ENCODE data around the gene SLC13A2. TPM values are rescaled to one million over a fixed set of nuclear protein-coding genes. Genes with fewer than 3 reads are reported as not detected.

Gene SLC13A2
- total RNA-seq, 1 experiment from 2014 or later, result not detected

GRCh38 chr17:28514561-28515002 lies 41.1 kb downstream of the SLC13A2 start:
- Histone ChIP-seq H2BK12ac (ENCODE audit: insufficient read length, low read depth, low read length) (no peak overlapping the region), H3K4me2 (ENCODE audit: insufficient read depth, insufficient read length, low read length) (no peak overlapping the region), H2BK120ac (ENCODE audit: low read depth, low read length, poor library complexity, severe bottlenecking) (no peak overlapping the region), H2BK15ac (ENCODE audit: low read depth, low read length) (no peak overlapping the region), H3K9ac (ENCODE audit: extremely low read depth, insufficient read length, low read length) (no peak overlapping the region), H4K91ac (ENCODE audit: insufficient read length, low read depth, low read length) (no peak overlapping the region), H3K4me1 (ENCODE audit: insufficient read depth, low read length) (no peaks in the 10 kb centered on the region), H3K27me3 (ENCODE audit: insufficient read depth, low read length) (no peaks in the 10 kb centered on the region), H2BK5ac (ENCODE audit: insufficient read length, low read length) (no peak overlapping the region), H3K9me3 (ENCODE audit: control insufficient read depth, low read depth, low read length) (no peaks in the 10 kb centered on the region), H3K79me2 (ENCODE audit: insufficient read depth, low read length) (no peaks in the 10 kb centered on the region), H4K5ac (ENCODE audit: insufficient read length, low read depth, low read length) (no peak overlapping the region), H2BK20ac (ENCODE audit: low read depth, low read length, poor library complexity, severe bottlenecking) (no peak overlapping the region), H2AK5ac (ENCODE audit: insufficient read length, low read length) (no peak overlapping the region), H4K20me1 (ENCODE audit: control insufficient read depth, insufficient read depth, insufficient read length) (no peaks in the 10 kb centered on the region), H3K23me2 (ENCODE audit: insufficient read length, low read depth, low read length, poor library complexity, severe bottlenecking) (no peaks in the 10 kb centered on the region), H3K79me1 (ENCODE audit: insufficient read depth, low read depth, low read length, poor library complexity, severe bottlenecking) (no peaks in the 10 kb centered on the region), H4K8ac (replicated peaks; ENCODE audit: insufficient read length, low read depth, low read length) (no peak overlapping the region), H2AFZ (ENCODE audit: low read length) (no peak overlapping the region), H3K18ac (ENCODE audit: insufficient read length, low read depth, low read length) (no peak overlapping the region), H3T11ph (ENCODE audit: low read length) (no peak overlapping the region), H3K27ac (ENCODE audit: insufficient read length, low read depth, low read length) (no peak overlapping the region), H3K56ac (ENCODE audit: insufficient read length, low read depth, low read length) (no peak overlapping the region), H3K14ac (ENCODE audit: insufficient read depth, low read length) (no peak overlapping the region), H3K23ac (ENCODE audit: insufficient read length, low read depth, low read length) (no peak overlapping the region), H3K4ac (ENCODE audit: low read depth, low read length) (no peak overlapping the region)
- no peak overlapping the region for H3K27ac Mint-ChIP-seq
- peaks cover 2 to 5% of the 10 kb centered on the region in 2 experiments; a peak in 2 of 5 replicates for H3K9me3 Mint-ChIP-seq
- H3K4me1 Mint-ChIP-seq, result peaks cover 4 to 7% of the 10 kb centered on the region in 2 experiments; a peak in 1 of 4 replicates
- no peak for TF ChIP-seq CTCF (conservative IDR thresholded peaks at IDR 0.05)
- no peak overlapping the region for H3K4me3 Mint-ChIP-seq
- no peak for DNase-seq
- no peaks in the 10 kb centered on the region for H3K36me3 Mint-ChIP-seq (ENCODE audit: insufficient read depth in 1 of 3, low read depth in 3 of 3)
- WGBS (ENCODE audit: extremely low coverage, insufficient read length, low lambda C conversion rate), result no CpG with 5 or more reads among the region's 16 CpGs
- H3K27me3 Mint-ChIP-seq (ENCODE audit: low read depth), result peaks cover 29% of the 10 kb centered on the region
